ENCODE measurements around the gene MYO9A.

MYO9A gene

DNA sequence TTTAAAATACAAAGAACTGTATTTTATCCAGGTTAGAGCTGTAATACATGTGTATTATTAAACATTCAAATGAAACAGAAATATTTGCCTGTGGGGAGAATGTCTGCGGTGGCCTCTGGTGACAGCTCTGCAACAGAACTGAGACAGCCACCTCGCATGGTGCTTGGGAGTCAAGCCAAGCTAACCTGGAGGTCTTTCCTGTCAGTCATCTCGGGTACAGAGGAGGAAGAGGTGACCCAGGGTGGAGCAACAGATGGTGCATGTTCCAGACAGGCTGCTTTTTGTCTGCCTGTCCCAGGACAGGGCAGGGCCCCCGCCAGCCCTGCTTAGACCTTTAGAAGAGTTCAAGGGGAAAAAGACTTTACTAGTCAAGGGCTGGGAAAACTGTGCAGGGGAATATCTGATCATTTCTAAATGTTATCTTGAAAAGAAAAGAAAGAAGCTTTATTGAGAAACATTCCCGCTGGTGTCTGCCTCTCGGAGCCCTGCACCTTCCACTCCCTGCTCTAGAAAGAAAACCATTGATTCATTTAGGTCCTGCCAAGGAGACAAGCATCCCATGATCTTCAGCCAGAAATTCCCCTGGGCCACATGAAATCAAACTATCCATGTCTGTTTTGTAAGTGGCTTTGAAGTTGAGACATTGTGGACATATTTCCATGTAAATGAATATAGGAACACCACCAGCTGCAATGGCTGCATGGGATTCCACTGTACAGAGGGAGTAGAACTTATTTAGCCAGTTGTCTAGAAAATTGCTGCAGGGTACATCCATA, 313.1 kb downstream of the MYO9A start:
- FAIRE-seq: no peak

- no peak for FAIRE-seq
Measured at GRCh38 chr15:71804226-71804625, 313.7 kb downstream of the MYO9A start.

DNA sequence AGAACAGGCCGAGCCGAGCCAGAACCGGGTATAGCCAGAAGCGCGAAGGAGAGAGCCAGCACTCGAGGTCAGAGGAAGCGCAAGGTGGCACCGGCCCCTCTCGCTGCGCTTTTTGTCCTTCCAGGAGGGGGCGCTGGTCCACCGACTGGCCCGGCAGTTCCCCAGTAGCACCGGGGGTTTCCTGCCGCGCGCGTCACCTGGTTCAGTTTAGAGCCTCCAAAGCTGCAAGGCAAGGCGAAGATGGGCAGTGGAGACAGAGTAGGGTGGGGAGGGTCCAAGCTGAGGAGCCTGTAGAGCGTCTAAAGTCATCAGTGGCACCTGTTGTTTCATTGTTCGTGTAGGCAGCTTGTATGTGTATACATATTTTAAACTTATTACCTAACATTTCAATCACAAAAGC, 315.2 kb downstream of the MYO9A start:
- no peak for FAIRE-seq

- FAIRE-seq: no peak
Measured at GRCh38 chr15:71801935-71802655, 315.9 kb downstream of the MYO9A start.

DNA sequence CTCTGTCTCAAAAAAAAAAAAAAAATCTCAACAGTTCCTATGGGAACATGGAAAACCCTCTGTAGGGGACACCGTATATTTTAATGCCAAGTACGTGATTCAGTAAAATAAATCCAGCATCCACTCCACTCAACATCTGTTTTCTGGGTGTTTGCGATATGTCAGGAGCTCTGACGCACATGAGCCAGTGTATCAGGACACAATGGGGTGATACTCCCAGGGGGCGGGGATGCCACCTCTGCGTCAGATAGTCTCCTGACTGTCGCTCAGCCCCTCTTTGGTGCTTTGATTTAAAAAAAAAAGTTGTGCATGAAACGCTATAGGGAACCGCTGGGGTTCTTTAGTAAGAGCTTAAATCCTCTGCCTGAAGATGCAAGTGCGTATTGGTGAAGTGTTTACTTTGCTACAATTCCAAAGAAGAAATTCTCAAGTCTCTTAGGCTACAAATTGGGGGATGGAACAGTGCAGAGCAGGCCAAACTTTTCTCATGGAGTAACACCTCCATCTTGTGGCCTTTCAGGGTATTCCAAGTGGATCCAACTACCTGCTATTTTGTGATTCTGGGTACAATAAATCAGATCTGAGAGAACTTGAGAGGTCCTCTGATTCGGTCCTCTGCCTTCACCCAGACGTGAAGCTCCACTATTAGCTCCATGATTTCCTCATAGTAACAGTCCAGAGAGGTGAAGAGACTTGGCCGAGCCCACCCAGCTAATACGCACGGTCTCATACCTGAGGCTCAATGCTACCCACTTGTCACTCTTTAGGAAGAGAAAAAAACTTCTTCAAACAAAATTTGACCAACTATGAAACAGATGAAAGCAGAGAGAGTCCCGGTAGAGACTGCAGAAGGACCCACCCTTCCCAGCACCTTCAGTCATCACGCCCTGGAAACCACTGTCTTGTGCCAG, 316.9 kb downstream of the MYO9A start:
- peak; percentile 68 for FAIRE-seq

DNA sequence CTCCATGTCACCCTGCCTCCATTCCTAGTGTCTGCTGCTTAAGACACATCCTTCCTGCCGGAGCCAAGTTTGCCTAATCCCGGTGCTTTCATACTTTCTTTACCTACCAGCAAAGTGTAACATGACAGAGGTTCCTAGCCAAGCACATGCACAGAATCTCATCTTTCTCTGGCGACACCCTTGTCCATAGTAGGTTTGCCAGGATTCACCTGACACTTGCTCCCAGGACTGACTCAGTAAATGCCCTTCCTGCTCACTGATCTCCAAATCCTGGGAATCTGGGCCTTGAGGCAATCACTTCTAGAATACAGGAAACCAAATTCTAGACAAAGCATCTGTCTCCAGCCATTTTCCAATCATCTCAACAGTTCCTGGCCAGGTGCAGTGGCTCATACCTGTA, 317.8 kb downstream of the MYO9A start:
- no peak for FAIRE-seq

- FAIRE-seq: no peak
Measured at GRCh38 chr15:71798641-71799040, 319.3 kb downstream of the MYO9A start.

DNA sequence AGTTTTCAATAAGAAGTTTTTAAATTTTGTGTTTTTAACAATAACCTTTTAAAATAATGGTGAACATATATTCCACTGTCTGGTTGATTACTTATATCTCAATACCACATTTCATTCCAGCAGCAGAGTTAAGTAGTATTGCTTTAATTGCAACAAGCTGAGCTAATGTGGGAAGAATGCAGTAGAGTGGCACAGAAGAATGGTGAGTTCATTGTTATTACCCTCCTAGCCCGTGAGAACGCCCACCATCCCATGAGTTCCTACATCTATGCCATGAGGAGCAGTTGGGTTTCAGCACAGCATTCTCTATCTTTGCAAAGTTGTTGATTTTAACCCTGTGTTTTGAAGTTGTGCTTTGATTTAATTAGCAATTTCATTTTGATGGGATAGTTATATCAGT, 325.4 kb downstream of the MYO9A start:
- no peak for FAIRE-seq

GRCh38 chr15:71791975-71792374, 326.0 kb downstream of the MYO9A start:
- FAIRE-seq: no peak

DNA sequence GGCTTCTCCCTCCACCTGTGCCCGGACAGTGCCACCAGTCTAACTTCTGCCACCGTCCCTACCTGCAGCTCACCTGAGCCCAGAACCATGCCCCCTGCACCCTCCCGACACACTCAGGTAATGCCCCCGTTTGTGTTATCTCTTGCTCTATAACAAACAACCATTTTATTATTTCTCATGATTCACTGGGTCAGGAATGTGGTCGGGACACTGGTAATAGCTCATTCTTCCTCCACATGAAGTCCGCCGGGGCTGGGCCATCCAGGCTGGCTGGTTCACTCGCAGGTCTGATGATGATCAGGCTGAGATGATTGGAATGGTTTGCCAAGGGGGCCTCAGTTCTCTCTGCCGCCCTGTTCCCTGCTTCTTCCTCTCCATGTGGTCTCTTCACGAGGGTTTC, 327.9 kb downstream of the MYO9A start:
- no peak for FAIRE-seq

- FAIRE-seq: no peak
Measured at GRCh38 chr15:71789616-71790015, 328.3 kb downstream of the MYO9A start.

DNA sequence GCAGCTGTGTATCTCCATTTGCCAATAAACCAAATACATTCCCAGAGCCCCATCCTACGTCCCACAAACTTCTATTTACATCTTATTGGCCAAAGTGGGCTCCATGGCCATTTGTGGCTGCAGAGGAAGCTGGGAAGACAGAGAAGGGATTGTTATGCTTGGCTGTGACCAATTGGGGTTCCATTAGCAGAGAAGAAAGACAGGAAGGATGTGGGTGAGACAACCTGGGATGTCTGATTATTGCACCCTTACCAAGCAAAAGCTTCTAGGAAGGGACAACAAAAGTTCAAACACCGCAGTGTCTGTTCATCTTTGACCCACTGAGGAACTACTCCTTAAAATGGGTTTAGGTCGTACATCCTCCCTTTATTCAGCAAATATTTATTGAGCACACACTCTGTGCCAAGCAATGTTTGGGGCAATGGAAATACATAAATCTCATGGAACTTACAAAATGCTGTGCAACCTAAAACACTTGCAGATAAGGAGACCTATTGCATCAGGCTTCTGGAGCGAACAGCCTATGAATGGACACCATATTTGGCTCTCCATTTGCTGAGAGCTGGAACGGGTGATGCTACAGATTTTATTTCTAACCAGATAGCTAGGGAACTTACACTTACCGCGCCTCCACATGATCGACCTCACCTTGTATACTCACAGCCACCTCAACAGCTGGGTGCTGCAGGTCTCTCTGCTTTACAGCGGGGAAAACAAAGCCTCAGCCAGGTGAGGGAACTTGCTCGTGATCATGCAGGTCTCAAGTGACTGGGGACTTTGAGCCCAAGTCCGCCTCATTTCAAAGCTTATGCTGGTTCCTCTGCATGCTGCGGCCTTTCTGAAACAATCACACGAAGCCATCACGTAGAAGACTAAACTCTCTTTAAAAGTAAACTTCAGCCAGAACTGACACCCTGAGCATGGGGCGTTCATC, 329.0 kb downstream of the MYO9A start:
- FAIRE-seq: no peak

GRCh38 chr15:71786673-71787072, 331.3 kb downstream of the MYO9A start:
- FAIRE-seq: no peak

- FAIRE-seq: no peak
Measured at GRCh38 chr15:71785996-71786395, 332.0 kb downstream of the MYO9A start.

- no peak for FAIRE-seq
Measured at GRCh38 chr15:71784719-71785118, 333.2 kb downstream of the MYO9A start.

GRCh38 chr15:71782422-71783165, 335.4 kb downstream of the MYO9A start:
- FAIRE-seq: no peak

DNA sequence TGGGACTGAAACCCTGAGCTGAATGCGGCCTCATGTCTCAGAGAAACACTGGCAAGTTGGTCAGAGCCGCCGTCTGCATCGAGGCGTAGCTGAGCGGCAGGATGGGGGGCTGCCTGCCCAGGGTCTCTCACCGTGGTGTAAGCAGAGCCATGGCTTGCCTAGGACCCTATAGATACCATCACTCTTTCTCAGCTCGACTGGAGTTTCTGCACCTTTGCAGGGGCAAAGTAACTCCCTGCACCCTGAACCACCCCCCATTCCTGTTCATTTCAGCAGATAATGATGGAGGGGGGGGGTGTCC, 336.0 kb downstream of the MYO9A start:
- FAIRE-seq: no peak

DNA sequence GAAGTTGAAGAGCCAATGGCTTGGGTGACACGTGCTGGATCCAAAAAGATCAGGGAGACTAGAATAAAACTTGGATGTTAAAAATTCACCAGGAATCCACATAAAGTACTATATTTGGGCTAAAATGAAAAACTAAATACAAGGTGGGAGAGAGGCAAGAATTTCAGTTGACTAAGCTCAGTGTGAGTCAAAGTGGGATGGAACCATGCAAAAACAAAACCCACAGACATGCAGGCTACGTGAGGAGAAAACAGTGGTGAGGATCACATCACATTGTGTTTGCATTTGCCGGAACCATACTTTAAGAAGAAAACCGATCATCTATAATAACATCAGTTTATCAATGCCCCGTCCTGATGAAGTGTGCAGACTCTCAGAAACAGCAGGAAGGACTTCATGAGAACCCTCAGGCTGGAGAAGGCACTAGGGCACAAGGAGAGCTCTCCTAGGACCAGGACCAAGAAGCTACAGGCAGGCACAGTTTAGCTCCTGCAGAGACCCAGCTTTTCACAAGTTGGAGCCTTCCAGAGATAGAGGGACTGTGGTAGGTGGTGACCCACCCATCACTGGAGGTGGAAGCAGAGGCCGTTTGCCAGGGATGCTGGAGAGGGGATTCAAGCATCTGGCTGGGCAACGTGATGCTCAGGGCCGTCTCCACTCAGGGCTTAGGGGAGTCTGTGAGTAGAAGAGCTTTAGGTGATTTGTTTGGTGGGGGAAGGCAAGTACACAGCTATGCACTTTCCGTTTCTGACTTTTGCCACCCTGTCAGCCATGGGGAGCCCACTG, 336.6 kb downstream of the MYO9A start:
- no peak for FAIRE-seq

DNA sequence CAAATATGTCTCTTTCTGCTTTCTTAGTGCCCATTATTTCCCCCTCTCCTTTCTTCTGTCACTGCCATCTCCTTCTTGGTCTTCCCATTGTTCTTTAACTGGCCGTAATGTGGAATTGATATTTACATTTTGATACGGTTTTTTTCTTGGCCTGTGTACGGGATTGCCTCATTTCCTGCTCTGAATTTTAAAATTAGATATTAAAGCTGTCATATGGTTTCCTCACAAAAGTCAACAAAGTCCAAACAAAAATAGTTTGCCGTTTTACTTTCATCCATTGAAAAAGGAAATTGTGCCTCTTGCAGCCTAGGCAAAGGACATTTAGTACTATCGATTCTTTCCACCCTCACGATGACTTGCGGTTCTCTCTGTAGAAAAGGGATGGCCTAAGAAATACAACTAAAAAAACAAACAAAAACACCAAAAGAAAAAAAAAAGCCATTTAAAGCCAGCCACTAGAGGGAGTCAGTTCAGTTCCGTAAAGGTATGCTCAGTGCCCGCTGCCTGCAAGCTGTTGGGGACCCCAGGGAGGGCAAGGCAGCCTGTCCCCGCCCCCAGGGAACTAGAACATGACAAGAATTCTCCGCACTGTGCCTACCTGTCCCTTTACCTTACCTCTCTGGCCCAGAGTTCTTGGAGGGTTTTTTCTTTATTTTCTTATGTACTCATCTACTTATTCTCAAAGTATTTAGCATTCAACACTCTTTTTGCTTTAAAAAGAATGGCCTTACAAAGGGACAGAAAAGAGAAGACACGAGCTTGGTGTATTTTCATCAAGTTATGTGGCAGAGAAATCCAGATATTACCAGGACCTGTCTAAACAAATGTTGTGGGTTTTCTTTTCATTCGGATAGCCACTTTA, 337.6 kb downstream of the MYO9A start:
- peak; percentile 46 for FAIRE-seq
